H1 (cell line): ENCODE measurements around the gene CITED4. TPM values are rescaled to one million over a fixed set of nuclear protein-coding genes. Genes with fewer than 3 reads are reported as not detected.

ENCODE experiments used
- CBX8 ChIP-seq: fragments of 300-800, 300-1000 bp; sonication (generic); IDR thresholded peaks from 2 replicates; pipeline ENCODE4 v1.7.1; 2016; ENCODE audit warnings: low read depth, low read length, borderline replicate concordance
- E2F6 ChIP-seq: IDR thresholded peaks from 2 replicates; pipeline ENCODE4 v1.6.1; 2012; ENCODE audit warnings: inconsistent platforms
- EZH2 ChIP-seq: fragments of 200-600 bp; sonication (generic); IDR thresholded peaks from 2 replicates; pipeline ENCODE4 v1.7.1; 2012; ENCODE audit warnings: low read depth, mild to moderate bottlenecking, moderate library complexity, low read length, inconsistent platforms; ENCODE audit not compliant: severe bottlenecking
- GABPA ChIP-seq: IDR thresholded peaks from 2 replicates; pipeline ENCODE4 v1.6.1; 2011; ENCODE audit warnings: mild to moderate bottlenecking, low read length, moderate library complexity, borderline replicate concordance; ENCODE audit not compliant: insufficient read depth
- PHF8 ChIP-seq: fragments of 200-600 bp; sonication (generic); conservative IDR thresholded peaks from 2 replicates; pipeline ENCODE4 v1.7.1; 2012; ENCODE audit warnings: low read depth, mild to moderate bottlenecking, inconsistent platforms, low read length, moderate library complexity
- polyA plus RNA-seq, 7 experiments: library from polyadenylated mRNA; depleted of rRNA in 3 of 7; stranded (reverse) in 5 of 7; unstranded in 2 of 7; fragments of >200 nt in 5 of 7; fragments of 200-250 nt in 2 of 7; gene quantifications; 1 replicate in 5 of 7; 2 replicates in 1 of 7; 4 replicates in 1 of 7; pipeline versions ENCODE4 v1.2.1 to v1.2.3, GENCODE V29; 2011 to 2013; ENCODE audit warnings: missing spikeins in 2 of 7, mixed read lengths in 2 of 7
- total RNA-seq: library from RNA; stranded (reverse); fragmentation: NEBNext Ultra II Directional; extraction: Animal tissue kit (Norgen Biotek cat#: 25700); gene quantifications from 2 replicates; pipeline ENCODE4 v1.2.1, GENCODE V29; 2021

CITED4 gene
- total and polyA plus RNA-seq, 2 of the 8 experiments (the other 6 are each of a cell fraction or from before 2014, with no cell fraction given), result 5.4 to 16.3 TPM

DNA sequence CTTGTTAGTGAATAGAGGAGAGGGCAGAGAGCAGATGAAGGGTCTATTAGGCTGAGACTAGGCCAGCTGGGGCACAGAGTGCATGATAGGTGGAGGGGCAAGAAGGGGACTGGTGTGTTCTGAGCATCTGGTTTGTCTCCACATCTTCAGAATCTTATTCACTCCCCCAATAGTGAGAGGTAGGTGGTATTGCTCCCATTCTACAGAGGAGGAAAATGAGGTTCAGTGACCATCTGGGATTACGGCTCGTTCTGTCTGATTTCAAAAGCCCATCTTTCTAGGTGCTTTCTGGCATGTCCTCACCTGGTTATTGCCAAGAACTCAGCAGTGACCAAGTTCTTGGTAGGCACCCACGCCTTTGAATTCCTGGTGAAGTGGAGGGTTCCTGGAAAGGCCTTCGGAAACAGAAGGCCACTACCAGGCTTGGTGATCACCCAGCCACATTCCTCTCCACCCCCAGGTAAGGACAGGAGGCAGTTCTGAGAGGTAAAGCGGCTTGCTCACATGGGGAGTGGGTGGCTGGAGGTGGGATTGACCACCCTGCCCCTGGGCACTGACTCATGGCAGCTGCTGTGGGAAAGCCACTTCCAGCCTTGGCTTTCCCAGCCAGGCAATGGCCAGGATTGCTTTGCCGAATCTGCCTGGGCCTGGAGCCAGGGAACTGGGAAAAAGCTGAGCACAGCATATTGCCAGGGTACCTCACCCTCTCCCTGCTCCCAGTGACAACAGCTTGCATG is 18.8 kb upstream of the CITED4 start (continued):
- no peak for TF ChIP-seq CBX8
- no peak for TF ChIP-seq E2F6
- no peak for TF ChIP-seq GABPA
- TF ChIP-seq PHF8, result no peak
- no peak for TF ChIP-seq EZH2
